Measurements from ENCODE around the gene TBC1D10A.

GRCh38 chr22:30245181-30245984 lies 81.4 kb downstream of the TBC1D10A start:
- TF ChIP-seq SNAI2 (CRISPR knock-in tag; IDR thresholded peaks at IDR 0.05) (no peak), PPARA (CRISPR knock-in tag; IDR thresholded peaks at IDR 0.05; ENCODE audit: borderline replicate concordance) (no peak), ZFP30 (CRISPR knock-in tag; IDR thresholded peaks at IDR 0.05) (no peak), OSR1 (CRISPR knock-in tag; IDR thresholded peaks at IDR 0.05) (no peak), ZFP3 (CRISPR knock-in tag; IDR thresholded peaks at IDR 0.05) (no peak), RARB (CRISPR knock-in tag; IDR thresholded peaks at IDR 0.05) (no peak), PATZ1 (CRISPR knock-in tag; IDR thresholded peaks at IDR 0.05; ENCODE audit: borderline replicate concordance) (0 out of 2 replicates have a peak, but pooled peaks have one; percentile 28), CREB5 (CRISPR knock-in tag; IDR thresholded peaks at IDR 0.05; ENCODE audit: low read depth) (no peak), ZNF8 (CRISPR knock-in tag; IDR thresholded peaks at IDR 0.05) (no peak), ZNF70 (CRISPR knock-in tag; IDR thresholded peaks at IDR 0.05) (no peak), CSRNP3 (CRISPR knock-in tag; IDR thresholded peaks at IDR 0.05) (no peak), CSDC2 (CRISPR knock-in tag; IDR thresholded peaks at IDR 0.05) (no peak)
